GM12873 (cell line): Measurements from ENCODE around the gene CNTN5.

Experiments used
- CTCF ChIP-seq: IDR thresholded peaks from 2 replicates; pipeline ENCODE4 v1.5.1; 2012; ENCODE audit warnings: low read depth, mild to moderate bottlenecking, moderate library complexity, low read length, control low read depth; ENCODE audit not compliant: insufficient read depth; ENCODE audit errors: missing control alignments

The CNTN5 gene

DNA sequence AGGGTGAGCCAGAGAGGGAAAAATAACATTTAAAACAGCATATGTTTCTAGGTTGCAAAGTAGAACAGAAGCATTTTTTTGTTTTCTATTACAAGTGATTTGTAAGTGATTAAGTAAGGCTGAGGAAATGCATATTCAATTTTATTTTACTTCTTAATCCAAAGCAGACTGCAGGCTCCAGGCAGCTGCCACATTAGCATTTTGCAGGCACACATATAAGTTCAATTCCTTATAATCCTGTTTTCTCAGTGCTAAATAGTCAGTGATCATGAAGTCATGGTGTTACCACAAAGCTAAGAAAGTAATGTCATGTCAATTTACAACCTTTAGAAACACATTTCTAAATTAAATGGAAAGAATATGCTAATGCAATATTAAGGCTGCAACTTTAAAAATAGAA lies 149.8 kb downstream of the CNTN5 start:
- no peak for TF ChIP-seq CTCF

DNA sequence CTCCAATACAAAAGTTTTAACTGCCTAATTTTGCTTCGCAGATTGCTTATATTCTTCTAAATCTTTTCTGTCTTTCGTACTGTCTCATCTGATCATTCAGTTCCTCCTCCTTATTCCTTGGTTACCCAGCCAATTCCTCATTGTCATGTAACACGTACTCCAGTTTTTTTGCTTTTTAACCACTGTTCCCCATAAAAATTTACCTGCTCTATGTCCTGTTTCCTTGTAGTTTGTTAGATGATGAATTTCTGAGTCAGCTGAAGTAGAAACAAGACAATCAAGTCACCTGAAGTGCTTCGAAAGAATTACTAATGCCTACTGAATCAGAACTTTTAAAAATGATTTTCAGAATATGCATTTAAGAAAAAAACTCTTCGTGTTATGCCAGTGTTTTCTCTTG lies 150.6 kb downstream of the CNTN5 start:
- TF ChIP-seq CTCF = no peak

DNA sequence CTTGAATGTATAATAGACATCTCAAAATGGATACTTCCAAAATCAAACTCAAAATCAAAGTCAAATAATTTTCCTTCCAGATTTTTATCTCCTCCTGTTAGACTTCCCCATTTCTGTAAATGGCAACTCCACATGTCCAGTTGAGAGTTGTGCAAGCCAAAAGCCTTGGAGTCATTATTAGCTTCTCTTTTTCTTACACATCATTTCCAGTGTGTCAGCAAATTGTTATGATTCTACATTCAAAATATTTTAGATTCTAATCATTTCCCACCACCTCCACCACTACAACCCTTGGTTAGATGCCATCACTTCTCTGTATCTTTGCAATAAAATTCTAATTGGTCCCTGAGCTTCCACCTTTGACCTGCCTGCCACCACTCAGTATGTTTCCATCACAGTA lies 155.7 kb downstream of the CNTN5 start:
- no peak for TF ChIP-seq CTCF

GRCh38 chr11:99177446-99177845 lies 156.7 kb downstream of the CNTN5 start:
- no peak for TF ChIP-seq CTCF

GRCh38 chr11:99184146-99184545 lies 163.4 kb downstream of the CNTN5 start:
- no peak for TF ChIP-seq CTCF

DNA sequence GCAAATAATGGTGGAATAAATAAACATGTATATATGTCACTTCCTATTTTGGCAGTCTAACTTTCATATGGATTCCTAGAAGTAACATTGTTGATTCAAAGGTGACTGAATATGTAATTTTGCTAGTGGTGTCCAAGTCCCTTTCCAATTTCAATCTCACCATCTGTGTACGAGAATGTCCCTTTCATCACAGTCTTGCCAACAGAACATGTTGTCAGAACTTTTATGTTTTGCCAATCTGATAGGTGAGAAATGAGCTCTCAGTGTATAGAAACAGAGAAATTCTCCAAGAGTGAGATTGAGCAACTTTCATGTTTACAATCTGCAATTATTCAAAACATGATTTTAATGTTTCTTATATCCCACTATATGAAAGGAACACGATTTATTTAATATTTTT lies 167.5 kb downstream of the CNTN5 start:
- TF ChIP-seq CTCF = no peak

GRCh38 chr11:99192716-99193115 lies 172.0 kb downstream of the CNTN5 start:
- no peak for TF ChIP-seq CTCF
